ENCODE results near the gene FAAP20.

The FAAP20 gene

GRCh38 chr1:2230781-2231531 is 36.4 kb upstream of the FAAP20 start:
- DNase-seq (ENCODE audit: low read depth in 2 of 2), result no peak

- DNase-seq (ENCODE audit: low read depth in 2 of 2), result no peak
Observed at GRCh38 chr1:2229911-2230731, 35.5 kb upstream of the FAAP20 start.

- no peak for DNase-seq (ENCODE audit: low read depth in 2 of 2)
Observed at GRCh38 chr1:2229037-2229864, 34.7 kb upstream of the FAAP20 start.

- no peak for DNase-seq (ENCODE audit: low read depth in 2 of 2)
Observed at GRCh38 chr1:2228694-2229036, 34.1 kb upstream of the FAAP20 start.

- no peak for DNase-seq (ENCODE audit: low read depth in 2 of 2)
Observed at GRCh38 chr1:2228157-2228594, 33.6 kb upstream of the FAAP20 start, which contains the start of gene SKI. SKI (plus strand) TSS chr1:2228319; CDS start chr1:2228767, 448 bp downstream.

GRCh38 chr1:2227346-2228156 is 33.0 kb upstream of the FAAP20 start:
- peak; percentile 88 to 93 for DNase-seq (ENCODE audit: low read depth in 2 of 2)

- no peak for DNase-seq (ENCODE audit: low read depth in 2 of 2)
Observed at GRCh38 chr1:2226525-2227345, 32.2 kb upstream of the FAAP20 start.

- DNase-seq (ENCODE audit: low read depth in 2 of 2), result no peak
Observed at GRCh38 chr1:2224631-2225428, 30.3 kb upstream of the FAAP20 start.

GRCh38 chr1:2224170-2224584 is 29.6 kb upstream of the FAAP20 start:
- DNase-seq (ENCODE audit: low read depth in 2 of 2), result no peak

- no peak for DNase-seq (ENCODE audit: low read depth in 2 of 2)
Observed at GRCh38 chr1:2221271-2221670, 26.7 kb upstream of the FAAP20 start.

GRCh38 chr1:2216767-2217058 is 22.1 kb upstream of the FAAP20 start:
- DNase-seq (ENCODE audit: low read depth in 2 of 2), result no peak

- DNase-seq (ENCODE audit: low read depth in 2 of 2), result no peak
Observed at GRCh38 chr1:2215909-2216766, 21.6 kb upstream of the FAAP20 start.

- DNase-seq (ENCODE audit: low read depth in 2 of 2), result no peak
Observed at GRCh38 chr1:2215329-2215728, 20.8 kb upstream of the FAAP20 start.

GRCh38 chr1:2214541-2215241 is 20.1 kb upstream of the FAAP20 start:
- no peak for DNase-seq (ENCODE audit: low read depth in 2 of 2)

GRCh38 chr1:2213576-2214505 is 19.3 kb upstream of the FAAP20 start:
- no peak for DNase-seq (ENCODE audit: low read depth in 2 of 2)

GRCh38 chr1:2212532-2213491 is 18.2 kb upstream of the FAAP20 start:
- DNase-seq (ENCODE audit: low read depth in 2 of 2), result no peak

Measured in stimulated activated CD4-positive, alpha-beta T cell treated with anti-CD3 and anti-CD28 coated beads, Interleukin-1b, Interleukin-23, amount 100 ng/mL, for 4 hours (primary cell).